ENCODE data around the gene OSM.

Gene OSM

GRCh38 chr22:30266445-30267381 is at the start of gene OSM:
TSS of gene OSM (minus strand) at chr22:30266851. CDS start at chr22:30266799, 52 bp downstream.
- H3K27me3 ChIP-seq (ENCODE audit: control insufficient read depth, insufficient read depth, low read length), result no peaks in the 10 kb centered on the region; the same call in 1 of the 2 replicates
- no peak within 1 kb of the TSS for H3K4me3 ChIP-seq (ENCODE audit: low read depth, low read length)
- H3K9ac ChIP-seq (ENCODE audit: low read depth, low read length), result no peak within 1 kb of the TSS
- no peaks in the 10 kb centered on the region for H3K36me3 ChIP-seq (ENCODE audit: control insufficient read depth, insufficient read depth, low read length)
- no peaks in the 10 kb centered on the region for H3K9me3 ChIP-seq (ENCODE audit: control insufficient read depth, insufficient read depth, low read length)
- H3K27ac ChIP-seq (ENCODE audit: low read depth, low read length), result no peak within 1 kb of the TSS
- no peaks in the 10 kb centered on the region for H3K4me1 ChIP-seq (ENCODE audit: control insufficient read depth, insufficient read depth, low read length)

- Histone ChIP-seq H3K4me1 (ENCODE audit: control insufficient read depth, insufficient read depth, low read length) (peaks cover 6% of the 10 kb centered on the region), H3K36me3 (ENCODE audit: control insufficient read depth, insufficient read depth, low read length) (no peaks in the 10 kb centered on the region), H3K27me3 (ENCODE audit: control insufficient read depth, insufficient read depth, low read length) (no peaks in the 10 kb centered on the region), H3K9me3 (ENCODE audit: control insufficient read depth, insufficient read depth, low read length) (no peaks in the 10 kb centered on the region), H3K9ac (ENCODE audit: low read depth, low read length) (no peak overlapping the region), H3K27ac (ENCODE audit: low read depth, low read length) (no peak overlapping the region), H3K4me3 (ENCODE audit: low read depth, low read length) (no peak overlapping the region)
Measured at GRCh38 chr22:30315962-30316576, 49.4 kb upstream of the OSM start.

- Histone ChIP-seq H3K4me1 (ENCODE audit: control insufficient read depth, insufficient read depth, low read length) (peaks cover 12% of the 10 kb centered on the region), H3K36me3 (ENCODE audit: control insufficient read depth, insufficient read depth, low read length) (no peaks in the 10 kb centered on the region), H3K27ac (ENCODE audit: low read depth, low read length) (no peak overlapping the region), H3K4me3 (ENCODE audit: low read depth, low read length) (no peak overlapping the region), H3K27me3 (ENCODE audit: control insufficient read depth, insufficient read depth, low read length) (no peaks in the 10 kb centered on the region), H3K9me3 (ENCODE audit: control insufficient read depth, insufficient read depth, low read length) (no peaks in the 10 kb centered on the region), H3K9ac (ENCODE audit: low read depth, low read length) (no peak overlapping the region)
Measured at GRCh38 chr22:30314915-30315314, 48.3 kb upstream of the OSM start.

GRCh38 chr22:30313527-30314363 is 47.1 kb upstream of the OSM start:
- Histone ChIP-seq H3K4me3 (ENCODE audit: low read depth, low read length) (no peak overlapping the region), H3K27ac (ENCODE audit: low read depth, low read length) (no peak overlapping the region), H3K27me3 (ENCODE audit: control insufficient read depth, insufficient read depth, low read length) (no peaks in the 10 kb centered on the region), H3K9me3 (ENCODE audit: control insufficient read depth, insufficient read depth, low read length) (no peaks in the 10 kb centered on the region), H3K9ac (ENCODE audit: low read depth, low read length) (no peak overlapping the region), H3K4me1 (ENCODE audit: control insufficient read depth, insufficient read depth, low read length) (peaks cover 12% of the 10 kb centered on the region), H3K36me3 (ENCODE audit: control insufficient read depth, insufficient read depth, low read length) (no peaks in the 10 kb centered on the region)

- H3K9me3 ChIP-seq (ENCODE audit: control insufficient read depth, insufficient read depth, low read length), result no peaks in the 10 kb centered on the region
- H3K27ac ChIP-seq (ENCODE audit: low read depth, low read length), result no peak overlapping the region
- peaks cover 12% of the 10 kb centered on the region for H3K4me1 ChIP-seq (ENCODE audit: control insufficient read depth, insufficient read depth, low read length)
- H3K4me3 ChIP-seq (ENCODE audit: low read depth, low read length), result no peak overlapping the region
- no peaks in the 10 kb centered on the region for H3K27me3 ChIP-seq (ENCODE audit: control insufficient read depth, insufficient read depth, low read length)
- H3K9ac ChIP-seq (ENCODE audit: low read depth, low read length), result no peak overlapping the region
- no peaks in the 10 kb centered on the region for H3K36me3 ChIP-seq (ENCODE audit: control insufficient read depth, insufficient read depth, low read length)
Measured at GRCh38 chr22:30312053-30312452, 45.4 kb upstream of the OSM start.

GRCh38 chr22:30310881-30311771 is 44.5 kb upstream of the OSM start:
- Histone ChIP-seq H3K9ac (ENCODE audit: low read depth, low read length) (no peak overlapping the region), H3K4me1 (ENCODE audit: control insufficient read depth, insufficient read depth, low read length) (peaks cover 12% of the 10 kb centered on the region), H3K27ac (ENCODE audit: low read depth, low read length) (no peak overlapping the region)

GRCh38 chr22:30309951-30310741 is 43.5 kb upstream of the OSM start:
- peaks cover 16% of the 10 kb centered on the region for H3K4me1 ChIP-seq (ENCODE audit: control insufficient read depth, insufficient read depth, low read length)

More at GRCh38 chr22:30310881-30311771, 44.5 kb upstream of the OSM start:
- no peaks in the 10 kb centered on the region for H3K9me3 ChIP-seq (ENCODE audit: control insufficient read depth, insufficient read depth, low read length)
- no peaks in the 10 kb centered on the region for H3K27me3 ChIP-seq (ENCODE audit: control insufficient read depth, insufficient read depth, low read length)
- H3K36me3 ChIP-seq (ENCODE audit: control insufficient read depth, insufficient read depth, low read length), result no peaks in the 10 kb centered on the region
- H3K4me3 ChIP-seq (ENCODE audit: low read depth, low read length), result no peak overlapping the region

GRCh38 chr22:30308518-30309230 is 42.0 kb upstream of the OSM start:
- Histone ChIP-seq H3K9ac (ENCODE audit: low read depth, low read length) (no peak overlapping the region), H3K36me3 (ENCODE audit: control insufficient read depth, insufficient read depth, low read length) (no peaks in the 10 kb centered on the region), H3K27me3 (ENCODE audit: control insufficient read depth, insufficient read depth, low read length) (no peaks in the 10 kb centered on the region), H3K27ac (ENCODE audit: low read depth, low read length) (no peak overlapping the region), H3K9me3 (ENCODE audit: control insufficient read depth, insufficient read depth, low read length) (no peaks in the 10 kb centered on the region), H3K4me1 (ENCODE audit: control insufficient read depth, insufficient read depth, low read length) (peaks cover 12% of the 10 kb centered on the region), H3K4me3 (ENCODE audit: low read depth, low read length) (no peak overlapping the region)

More at GRCh38 chr22:30309951-30310741, 43.5 kb upstream of the OSM start:
- Histone ChIP-seq H3K27me3 (ENCODE audit: control insufficient read depth, insufficient read depth, low read length) (no peaks in the 10 kb centered on the region), H3K27ac (ENCODE audit: low read depth, low read length) (no peak overlapping the region), H3K9me3 (ENCODE audit: control insufficient read depth, insufficient read depth, low read length) (no peaks in the 10 kb centered on the region), H3K9ac (ENCODE audit: low read depth, low read length) (no peak overlapping the region), H3K36me3 (ENCODE audit: control insufficient read depth, insufficient read depth, low read length) (no peaks in the 10 kb centered on the region), H3K4me3 (ENCODE audit: low read depth, low read length) (no peak overlapping the region)

GRCh38 chr22:30308093-30308492 is 41.4 kb upstream of the OSM start:
- no peak overlapping the region for H3K4me3 ChIP-seq (ENCODE audit: low read depth, low read length)

More at GRCh38 chr22:30308093-30308492, 41.4 kb upstream of the OSM start:
- Histone ChIP-seq H3K9ac (ENCODE audit: low read depth, low read length) (no peak overlapping the region), H3K27me3 (ENCODE audit: control insufficient read depth, insufficient read depth, low read length) (no peaks in the 10 kb centered on the region), H3K36me3 (ENCODE audit: control insufficient read depth, insufficient read depth, low read length) (no peaks in the 10 kb centered on the region), H3K27ac (ENCODE audit: low read depth, low read length) (no peak overlapping the region), H3K4me1 (ENCODE audit: control insufficient read depth, insufficient read depth, low read length) (peaks cover 12% of the 10 kb centered on the region), H3K9me3 (ENCODE audit: control insufficient read depth, insufficient read depth, low read length) (no peaks in the 10 kb centered on the region)

Measured in HUES48 (cell line).